HL-60/S4 treated with phorbol 12-myristate 13-acetate at 8.2 ng/mL for 4 days and 3 days (cell line): Measurements from ENCODE around the gene PCSK1.
"Not testable (repeated sequence)": the region's sequence is repeated elsewhere in the genome, so short reads cannot be mapped to it uniquely, and the experiment has no call there.

Experiments used
- in situ Hi-C: fragments of 300-500 bp; cut with MboI; formaldehyde crosslinking; loops from 2 replicates; pipeline ENCODE4 v1.15.0; 2022; ENCODE audit warnings: low sequenced_read_pairs

The PCSK1 gene

GRCh38 chr5:96427824-96428223, 5.2 kb downstream of the PCSK1 start:
- in situ Hi-C loops = no loop called here

GRCh38 chr5:96426831-96427230, 6.2 kb downstream of the PCSK1 start:
- in situ Hi-C loops = no loop called here

- in situ Hi-C loops = no loop called here
Measured at GRCh38 chr5:96425443-96425842, 7.6 kb downstream of the PCSK1 start.

- in situ Hi-C loops = no loop called here
Measured at GRCh38 chr5:96415897-96416296, 17.2 kb downstream of the PCSK1 start.

- in situ Hi-C loops = no loop called here
Measured at GRCh38 chr5:96412868-96413449, 20.1 kb downstream of the PCSK1 start.

- in situ Hi-C loops = no loop called here
Measured at GRCh38 chr5:96410013-96410412, 23.0 kb downstream of the PCSK1 start.

- in situ Hi-C loops = no loop called here
Measured at GRCh38 chr5:96408841-96409538, 24.1 kb downstream of the PCSK1 start.

- in situ Hi-C loops = no loop called here
Measured at GRCh38 chr5:96408210-96408777, 24.8 kb downstream of the PCSK1 start.

GRCh38 chr5:96407436-96407835, 25.6 kb downstream of the PCSK1 start:
- in situ Hi-C loops = no loop called here

- in situ Hi-C loops = no loop called here
Measured at GRCh38 chr5:96404191-96404867, 28.7 kb downstream of the PCSK1 start.

GRCh38 chr5:96402500-96402899, 30.5 kb downstream of the PCSK1 start:
- in situ Hi-C loops = no loop called here

- in situ Hi-C loops = no loop called here
Measured at GRCh38 chr5:96396878-96397277, 36.2 kb downstream of the PCSK1 start.

GRCh38 chr5:96395295-96395694, 37.8 kb downstream of the PCSK1 start:
- in situ Hi-C loops = not testable (repeated sequence)

GRCh38 chr5:96391921-96392320, 41.1 kb downstream of the PCSK1 start:
- in situ Hi-C loops = no loop called here

GRCh38 chr5:96388176-96388575, 44.9 kb downstream of the PCSK1 start:
- in situ Hi-C loops = no loop called here

GRCh38 chr5:96387616-96388015, 45.4 kb downstream of the PCSK1 start:
- in situ Hi-C loops = no loop called here

GRCh38 chr5:96385538-96385937, 47.5 kb downstream of the PCSK1 start:
- in situ Hi-C loops = no loop called here

GRCh38 chr5:96384353-96384752, 48.7 kb downstream of the PCSK1 start:
- in situ Hi-C loops = no loop called here

GRCh38 chr5:96381526-96381925, 51.5 kb downstream of the PCSK1 start:
- in situ Hi-C loops = no loop called here

GRCh38 chr5:96379896-96380295, 53.2 kb downstream of the PCSK1 start:
- in situ Hi-C loops = no loop called here

GRCh38 chr5:96377597-96377996, 55.5 kb downstream of the PCSK1 start:
- in situ Hi-C loops = no loop called here

GRCh38 chr5:96377167-96377566, 55.9 kb downstream of the PCSK1 start:
- in situ Hi-C loops = no loop called here
